ENCODE data around the gene HNRNPAB.
"Not testable (repeated sequence)": the region's sequence is repeated elsewhere in the genome, so short reads cannot be mapped to it uniquely, and the experiment has no call there.

GRCh38 chr5:178239626-178240301, 35.4 kb downstream of the HNRNPAB start:
- TF ChIP-seq CTCF (IDR thresholded peaks at IDR 0.05; ENCODE audit: low read depth, low read length, missing input control); EGR1 (IDR thresholded peaks at IDR 0.05; ENCODE audit: low read depth in 2 of 2); ATF3 (IDR thresholded peaks at IDR 0.05); YY1 (IDR thresholded peaks at IDR 0.05); FOXA1 (IDR thresholded peaks at IDR 0.05); JUND (IDR thresholded peaks at IDR 0.05); MAX (IDR thresholded peaks at IDR 0.05); TAF1 (conservative IDR thresholded peaks at IDR 0.05): not testable (repeated sequence)
- TF ChIP-seq GABPA (IDR thresholded peaks at IDR 0.05 in 1 of 2, conservative IDR thresholded peaks at IDR 0.05 in 1 of 2) = peak in 1 of 2 donors; percentile 80
- TF ChIP-seq SP1 (IDR thresholded peaks at IDR 0.05) = peak; percentile 59
- peak in 1 of 2 donors; percentile 78 for TF ChIP-seq RXRA (IDR thresholded peaks at IDR 0.05)
